ENCODE measurements around the gene KPNB1. TPM values are rescaled to one million over a fixed set of nuclear protein-coding genes. Genes with fewer than 3 reads are reported as not detected.

The KPNB1 gene
- total RNA-seq, 1 donor from 2014 or later = 301 TPM

DNA sequence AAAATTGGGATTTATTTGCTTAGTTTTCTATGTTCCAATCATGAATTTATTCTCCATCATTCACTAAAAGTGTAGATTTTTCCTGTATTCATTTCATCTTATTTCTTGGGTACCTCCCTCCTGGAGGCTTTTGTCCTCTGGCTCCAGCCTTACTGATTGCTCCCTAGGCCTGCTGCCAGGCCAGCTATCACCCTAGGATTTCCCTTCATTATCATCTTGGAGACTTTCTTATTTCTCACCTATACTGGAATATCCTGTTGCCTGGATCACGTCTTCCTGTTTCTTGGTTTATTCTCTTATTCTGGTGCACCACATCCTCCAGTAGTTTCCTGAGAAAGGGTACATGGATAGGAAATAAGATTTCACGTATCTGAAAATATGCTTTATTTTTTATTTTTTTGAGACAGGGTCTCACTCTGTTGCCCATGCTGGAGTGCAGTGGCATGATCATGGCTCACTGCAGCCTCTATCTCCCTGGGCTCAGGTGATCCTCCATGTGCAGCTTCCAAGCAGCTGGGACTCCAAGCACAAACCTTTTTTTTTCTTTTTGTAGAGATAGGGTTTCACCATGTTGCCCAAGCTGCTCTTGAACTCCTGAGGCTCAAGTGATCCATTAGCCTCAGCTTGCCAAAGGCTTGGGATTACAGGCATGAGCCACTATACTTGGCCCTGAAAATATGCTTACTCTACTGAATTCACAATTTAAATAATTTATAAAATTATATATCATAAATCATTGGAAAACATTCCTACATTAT lies 13.3 kb upstream of the KPNB1 start:
- Mint-ChIP-seq H3K27me3 (ENCODE audit: unreplicated experiment) (no peaks in the 10 kb centered on the region), H3K36me3 (ENCODE audit: unreplicated experiment) (peaks cover 5% of the 10 kb centered on the region), H3K27ac (ENCODE audit: unreplicated experiment) (no peak overlapping the region), H3K9me3 (ENCODE audit: unreplicated experiment) (no peaks in the 10 kb centered on the region), H3K4me3 (ENCODE audit: unreplicated experiment) (no peak overlapping the region), H3K4me1 (ENCODE audit: unreplicated experiment) (peaks cover 5% of the 10 kb centered on the region)
- no peak for DNase-seq (ENCODE audit: extremely low spot score, unreplicated experiment)
- TF ChIP-seq, protein P1, sequence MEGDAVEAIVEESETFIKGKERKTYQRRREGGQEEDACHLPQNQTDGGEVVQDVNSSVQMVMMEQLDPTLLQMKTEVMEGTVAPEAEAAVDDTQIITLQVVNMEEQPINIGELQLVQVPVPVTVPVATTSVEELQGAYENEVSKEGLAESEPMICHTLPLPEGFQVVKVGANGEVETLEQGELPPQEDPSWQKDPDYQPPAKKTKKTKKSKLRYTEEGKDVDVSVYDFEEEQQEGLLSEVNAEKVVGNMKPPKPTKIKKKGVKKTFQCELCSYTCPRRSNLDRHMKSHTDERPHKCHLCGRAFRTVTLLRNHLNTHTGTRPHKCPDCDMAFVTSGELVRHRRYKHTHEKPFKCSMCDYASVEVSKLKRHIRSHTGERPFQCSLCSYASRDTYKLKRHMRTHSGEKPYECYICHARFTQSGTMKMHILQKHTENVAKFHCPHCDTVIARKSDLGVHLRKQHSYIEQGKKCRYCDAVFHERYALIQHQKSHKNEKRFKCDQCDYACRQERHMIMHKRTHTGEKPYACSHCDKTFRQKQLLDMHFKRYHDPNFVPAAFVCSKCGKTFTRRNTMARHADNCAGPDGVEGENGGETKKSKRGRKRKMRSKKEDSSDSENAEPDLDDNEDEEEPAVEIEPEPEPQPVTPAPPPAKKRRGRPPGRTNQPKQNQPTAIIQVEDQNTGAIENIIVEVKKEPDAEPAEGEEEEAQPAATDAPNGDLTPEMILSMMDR (IDR thresholded peaks at IDR 0.05) = no peak

GRCh38 chr17:47638903-47639302 lies 10.8 kb upstream of the KPNB1 start:
- H3K4me1 Mint-ChIP-seq (ENCODE audit: unreplicated experiment) = peaks cover under 1% of the 10 kb centered on the region
- no peak overlapping the region for H3K27ac Mint-ChIP-seq (ENCODE audit: unreplicated experiment)
- H3K9me3 Mint-ChIP-seq (ENCODE audit: unreplicated experiment) = no peaks in the 10 kb centered on the region
- H3K36me3 Mint-ChIP-seq (ENCODE audit: unreplicated experiment) = peaks cover 5% of the 10 kb centered on the region
- DNase-seq (ENCODE audit: extremely low spot score, unreplicated experiment) = no peak
- TF ChIP-seq, protein P1 (IDR thresholded peaks at IDR 0.05) = no peak
- H3K27me3 Mint-ChIP-seq (ENCODE audit: unreplicated experiment) = no peaks in the 10 kb centered on the region
- H3K4me3 Mint-ChIP-seq (ENCODE audit: unreplicated experiment) = no peak overlapping the region

DNA sequence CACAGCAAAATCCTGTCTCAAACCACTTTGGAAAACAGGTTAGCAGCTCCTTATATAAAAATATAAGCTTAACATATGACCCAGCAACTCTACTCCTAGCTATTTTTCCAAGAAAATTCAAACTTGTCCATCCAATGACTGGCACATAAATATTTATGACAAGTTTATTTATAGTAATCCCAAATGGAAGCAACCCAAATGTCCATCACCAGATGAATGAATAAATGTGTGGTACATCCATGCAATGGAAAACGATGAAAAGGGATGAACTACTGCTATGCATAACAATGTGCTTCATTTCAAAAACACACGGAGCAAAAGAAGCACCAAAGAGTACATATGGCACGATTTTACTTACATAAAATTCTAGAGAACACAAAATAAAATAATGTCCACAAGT lies 9.6 kb upstream of the KPNB1 start:
- Mint-ChIP-seq H3K36me3 (ENCODE audit: unreplicated experiment) (peaks cover 5% of the 10 kb centered on the region), H3K27ac (ENCODE audit: unreplicated experiment) (no peak overlapping the region), H3K4me1 (ENCODE audit: unreplicated experiment) (no peaks in the 10 kb centered on the region), H3K9me3 (ENCODE audit: unreplicated experiment) (no peaks in the 10 kb centered on the region), H3K27me3 (ENCODE audit: unreplicated experiment) (no peaks in the 10 kb centered on the region), H3K4me3 (ENCODE audit: unreplicated experiment) (no peak overlapping the region)
- no peak for DNase-seq (ENCODE audit: extremely low spot score, unreplicated experiment)
- TF ChIP-seq, protein P1 (IDR thresholded peaks at IDR 0.05) = no peak

DNA sequence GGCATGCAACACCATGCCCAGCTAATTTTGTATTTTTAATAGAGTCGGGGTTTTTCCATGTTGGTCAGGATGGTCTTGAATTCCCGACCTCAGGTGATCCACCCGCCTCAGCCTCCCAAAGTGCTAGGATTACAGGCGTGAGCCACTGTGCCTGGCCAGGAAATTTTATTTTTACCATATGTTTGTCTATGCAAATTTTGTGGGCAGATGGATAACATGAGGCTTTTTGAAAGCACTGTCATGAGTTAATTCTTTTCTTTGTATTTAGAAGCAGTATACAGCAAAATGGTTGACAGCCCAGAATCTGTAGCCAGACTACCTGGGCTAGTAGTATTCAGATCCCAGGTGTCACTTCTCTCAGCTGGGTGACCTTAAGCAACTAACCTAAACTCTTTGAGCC lies 8.5 kb upstream of the KPNB1 start:
- H3K4me3 Mint-ChIP-seq (ENCODE audit: unreplicated experiment) = no peak overlapping the region
- H3K27ac Mint-ChIP-seq (ENCODE audit: unreplicated experiment) = no peak overlapping the region
- no peaks in the 10 kb centered on the region for H3K4me1 Mint-ChIP-seq (ENCODE audit: unreplicated experiment)
- H3K36me3 Mint-ChIP-seq (ENCODE audit: unreplicated experiment) = peaks cover 5% of the 10 kb centered on the region
- no peak for DNase-seq (ENCODE audit: extremely low spot score, unreplicated experiment)
- TF ChIP-seq, protein P1 (IDR thresholded peaks at IDR 0.05) = no peak
- H3K27me3 Mint-ChIP-seq (ENCODE audit: unreplicated experiment) = no peaks in the 10 kb centered on the region
- H3K9me3 Mint-ChIP-seq (ENCODE audit: unreplicated experiment) = no peaks in the 10 kb centered on the region

- DNase-seq (ENCODE audit: extremely low spot score, unreplicated experiment) = no peak
- H3K27ac Mint-ChIP-seq (ENCODE audit: unreplicated experiment) = no peak overlapping the region
- H3K4me3 Mint-ChIP-seq (ENCODE audit: unreplicated experiment) = no peak overlapping the region
- no peaks in the 10 kb centered on the region for H3K4me1 Mint-ChIP-seq (ENCODE audit: unreplicated experiment)
- H3K9me3 Mint-ChIP-seq (ENCODE audit: unreplicated experiment) = no peaks in the 10 kb centered on the region
- H3K36me3 Mint-ChIP-seq (ENCODE audit: unreplicated experiment) = no peaks in the 10 kb centered on the region
- no peaks in the 10 kb centered on the region for H3K27me3 Mint-ChIP-seq (ENCODE audit: unreplicated experiment)
- TF ChIP-seq, protein P1 (IDR thresholded peaks at IDR 0.05) = no peak
Measured at GRCh38 chr17:47643116-47643515, 6.6 kb upstream of the KPNB1 start.

Measured in osteocyte (in vitro differentiated cells).